Vagina (tissue), 2 donors: Measurements from ENCODE around the gene AP2B1.

Experiments
- CTCF ChIP-seq, 3 experiments: fragments of 450-650 bp in 2 of 3; fragments of 200-600 bp in 1 of 3; sonication (generic) in 1 of 3; IDR thresholded peaks; one replicate each; pipeline ENCODE4 v1.5.1; 2017 to 2019; ENCODE audit warnings: antibody characterized with exemption in 3 of 3, mild to moderate bottlenecking in 2 of 3, moderate library complexity in 2 of 3
- POLR2A ChIP-seq, 2 donors: fragments of 450-650 bp; IDR thresholded peaks; one replicate each; pipeline ENCODE4 v1.6.1; 2017; ENCODE audit warnings: antibody characterized with exemption in 2 of 2, mild to moderate bottlenecking in 2 of 2, moderate library complexity in 2 of 2
- POLR2AphosphoS5 ChIP-seq, 2 donors: sonication (generic); formaldehyde crosslinking; IDR thresholded peaks; one replicate each; pipeline ENCODE4 v1.9.0; 2017; ENCODE audit warnings: antibody characterized with exemption in 2 of 2, mild to moderate bottlenecking in 2 of 2, low read depth in 1 of 2; ENCODE audit not compliant: insufficient read depth in 1 of 2

DNA sequence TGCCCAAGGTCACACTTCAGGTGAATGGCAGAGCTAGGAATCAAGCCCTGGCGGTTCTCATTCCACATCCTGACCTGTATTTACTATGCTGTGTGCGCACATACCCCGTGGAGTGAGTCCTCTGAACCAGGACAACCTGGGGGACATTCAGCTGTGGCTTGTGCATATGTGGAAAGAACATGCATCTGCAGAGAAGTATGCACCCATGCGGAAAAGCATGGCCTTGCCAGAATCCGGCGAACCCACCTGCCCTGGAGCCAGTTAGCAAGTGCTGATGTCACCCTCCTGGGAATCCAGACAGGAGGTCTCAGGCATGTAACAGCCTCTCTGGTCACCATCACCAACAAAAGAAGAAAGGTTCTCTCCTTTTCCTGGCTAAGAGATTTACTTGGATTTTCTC, 146.2 kb downstream of the AP2B1 start:
- TF ChIP-seq POLR2A (IDR thresholded peaks at IDR 0.05) (no peak), CTCF (IDR thresholded peaks at IDR 0.05) (no peak), POLR2AphosphoS5 (IDR thresholded peaks at IDR 0.05; ENCODE audit: insufficient read depth in 1 of 2, low read depth in 1 of 2) (no peak)
